BLaER1 treated with 17β-estradiol and CSF1 and Interleukin-3, amounts not matched to agents 10 nM and 100 nM (cell line): ENCODE measurements around the gene EWSR1.

Experiments
- H3K27ac ChIP-seq, 11 experiments: shearing (Covaris generic); formaldehyde crosslinking; 2 replicates each; pipeline ENCODE4 v1.8.1; 2022
- H3K27me3 ChIP-seq, 11 experiments: shearing (Covaris generic); formaldehyde crosslinking; 2 replicates each; pipeline ENCODE4 v1.8.1; 2022
- H3K36me3 ChIP-seq, 11 experiments: shearing (Covaris generic); formaldehyde crosslinking; 2 replicates each; pipeline ENCODE4 v1.8.1; 2022
- H3K4me1 ChIP-seq, 10 experiments: shearing (Covaris generic); formaldehyde crosslinking; 2 replicates each; pipeline ENCODE4 v1.8.1; 2022
- H3K4me2 ChIP-seq, 11 experiments: shearing (Covaris generic); formaldehyde crosslinking; 2 replicates each; pipeline ENCODE4 v1.8.1; 2022
- H3K4me3 ChIP-seq, 10 experiments: shearing (Covaris generic); formaldehyde crosslinking; 2 replicates each; pipeline ENCODE4 v1.8.1; 2022
- H3K9ac ChIP-seq, 11 experiments: shearing (Covaris generic); formaldehyde crosslinking; 2 replicates each; pipeline ENCODE4 v1.8.1; 2022
- H3K9me3 ChIP-seq, 11 experiments: shearing (Covaris generic); formaldehyde crosslinking; replicated peaks in 1 of 11; 2 replicates each; pipeline ENCODE4 v1.8.1; 2022
- H4K20me1 ChIP-seq, 11 experiments: shearing (Covaris generic); formaldehyde crosslinking; 2 replicates each; pipeline ENCODE4 v1.8.1; 2022
- Cebpa-rat ChIP-seq, 11 experiments: shearing (Covaris generic); IDR thresholded peaks; 2 replicates each; pipeline ENCODE4 v1.8.1; 2022

EWSR1 gene

DNA sequence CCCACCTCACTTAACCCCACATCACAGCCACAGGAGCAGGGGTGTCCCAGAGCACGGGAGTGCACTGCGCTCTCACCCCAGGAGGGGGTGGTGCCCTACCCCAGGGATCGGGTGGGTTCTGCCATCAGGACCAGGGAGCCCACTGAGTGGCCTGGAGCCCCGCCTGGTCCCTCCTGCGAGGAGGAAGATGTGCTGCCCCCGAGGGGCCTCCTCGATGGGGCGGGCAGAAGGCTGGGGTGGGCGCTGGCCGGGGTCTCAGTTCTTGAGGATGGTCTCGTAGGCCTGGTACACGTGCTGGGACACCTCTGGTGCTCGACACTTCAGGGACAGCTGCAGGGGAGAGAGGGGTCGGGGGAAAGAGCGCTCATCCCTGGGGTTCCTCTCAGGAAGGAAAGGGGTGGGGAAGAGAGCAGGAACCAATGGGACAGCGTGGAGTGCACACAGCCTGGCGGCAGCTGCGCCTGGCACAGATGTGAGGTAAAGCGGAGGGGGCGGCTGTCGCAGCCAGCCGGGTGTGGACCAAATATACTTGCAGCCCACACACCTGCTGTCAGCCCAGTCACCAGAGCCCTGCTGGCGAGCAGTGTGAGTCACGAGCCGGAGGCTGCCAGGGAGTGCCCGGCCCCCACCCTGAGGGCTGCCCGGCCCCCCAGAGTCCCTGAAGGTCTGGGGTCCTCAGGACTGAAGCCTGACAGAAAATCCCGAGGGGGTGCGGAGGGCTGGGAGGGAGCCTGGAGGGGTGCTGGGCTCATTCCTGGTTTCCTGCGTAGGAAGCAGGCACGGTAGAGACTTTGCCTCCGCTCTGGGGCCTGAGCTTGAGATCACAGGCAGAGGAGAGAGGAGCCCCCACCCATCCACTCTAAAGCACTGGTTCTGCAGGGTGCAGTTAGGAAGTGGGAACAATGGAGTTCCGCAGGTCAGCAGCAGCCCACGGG is 60.8 kb downstream of the EWSR1 start:
- H3K4me1 ChIP-seq = peaks cover 48 to 78% (median 71%) of the 10 kb centered on the region in 10 experiments
- peak overlapping the region in 3 of 10 experiments; percentile 16 to 33 (median 20); a peak in 3 of 20 replicates for H3K4me3 ChIP-seq
- H3K9me3 ChIP-seq = no peaks in the 10 kb centered on the region
- H3K4me2 ChIP-seq = peak overlapping the region; percentile 59 to 98 (median 87)
- peak overlapping the region in 5 of 11 experiments; percentile 3 to 79 (median 78); a peak in 9 of 22 replicates for H3K27ac ChIP-seq
- peaks cover 19 to 82% (median 48%) of the 10 kb centered on the region in 11 experiments; a peak in 21 of 22 replicates for H3K36me3 ChIP-seq
- no peak for TF ChIP-seq Cebpa-rat (IDR thresholded peaks at IDR 0.05)
- H4K20me1 ChIP-seq = peaks cover 8 to 87% (median 22%) of the 10 kb centered on the region in 11 experiments; a peak in 18 of 22 replicates
- H3K27me3 ChIP-seq = no peaks in the 10 kb centered on the region
- peak overlapping the region in 8 of 11 experiments; percentile 22 to 74 (median 44); a peak in 11 of 22 replicates for H3K9ac ChIP-seq

DNA sequence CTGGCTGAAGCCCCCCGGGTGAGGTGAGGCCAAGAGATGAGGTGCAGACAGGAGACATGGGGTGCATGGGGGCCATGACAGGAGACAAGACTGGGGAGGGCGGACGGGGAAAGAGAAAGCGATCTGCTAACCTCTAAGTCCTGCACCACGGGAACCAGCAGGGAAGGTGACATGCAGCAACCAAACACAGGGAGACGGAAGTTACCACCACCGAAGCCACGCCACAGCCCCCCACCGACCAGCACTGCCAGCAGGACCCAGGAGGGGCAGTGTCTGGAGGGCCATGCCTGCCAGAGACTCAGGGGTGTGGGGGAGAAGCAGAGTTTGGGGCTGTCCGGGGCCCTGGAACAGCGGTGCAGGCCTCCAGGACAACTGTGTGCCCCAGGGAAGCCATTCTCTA is 61.5 kb downstream of the EWSR1 start:
- Histone ChIP-seq H3K27ac (peak overlapping the region in 4 of 11 experiments; percentile 50 to 79 (median 68); a peak in 6 of 22 replicates), H3K27me3 (no peaks in the 10 kb centered on the region), H4K20me1 (peaks cover 9 to 94% (median 29%) of the 10 kb centered on the region in 11 experiments; a peak in 18 of 22 replicates), H3K9me3 (no peaks in the 10 kb centered on the region), H3K4me1 (peaks cover 48 to 85% (median 78%) of the 10 kb centered on the region in 10 experiments), H3K9ac (peak overlapping the region in 7 of 11 experiments; percentile 22 to 74 (median 44); a peak in 7 of 22 replicates), H3K36me3 (peaks cover 19 to 90% (median 54%) of the 10 kb centered on the region in 11 experiments; a peak in 21 of 22 replicates), H3K4me3 (peak overlapping the region in 2 of 10 experiments; percentile 16 to 33; a peak in 1 of 20 replicates), H3K4me2 (peak overlapping the region; percentile 59 to 98 (median 87))
- TF ChIP-seq Cebpa-rat (IDR thresholded peaks at IDR 0.05) = no peak

DNA sequence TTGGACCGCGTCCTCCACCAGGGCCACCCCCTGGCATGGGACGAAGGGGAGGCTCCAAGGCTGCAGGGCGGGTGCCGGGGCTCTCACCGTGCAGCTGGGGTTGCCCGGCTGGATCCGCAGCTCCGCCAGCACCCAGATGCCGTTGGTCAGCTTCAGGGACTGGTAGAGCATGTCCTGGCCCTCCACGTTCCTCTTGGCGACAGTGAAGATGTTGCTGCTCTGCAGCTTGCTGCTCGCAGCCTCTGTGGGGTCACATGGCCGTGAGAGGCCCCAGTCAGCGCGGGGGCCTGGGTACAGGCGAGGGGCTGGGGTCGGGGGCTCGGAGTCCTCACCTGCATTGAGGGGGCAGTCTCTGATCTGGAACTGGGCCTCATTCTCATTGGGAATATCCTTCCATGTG is 62.2 kb downstream of the EWSR1 start:
- H3K4me1 ChIP-seq = peaks cover 53 to 92% (median 85%) of the 10 kb centered on the region in 10 experiments
- H3K27ac ChIP-seq = peak overlapping the region in 3 of 11 experiments; percentile 25 to 79 (median 71); a peak in 4 of 22 replicates
- no peak for TF ChIP-seq Cebpa-rat (IDR thresholded peaks at IDR 0.05)
- H3K27me3 ChIP-seq = no peaks in the 10 kb centered on the region
- peaks cover 19 to 97% (median 54%) of the 10 kb centered on the region in 11 experiments; a peak in 21 of 22 replicates for H3K36me3 ChIP-seq
- H3K9me3 ChIP-seq = no peaks in the 10 kb centered on the region
- peak overlapping the region; percentile 59 to 98 (median 87) for H3K4me2 ChIP-seq
- H3K4me3 ChIP-seq = no peak overlapping the region
- peaks cover 13 to 100% (median 36%) of the 10 kb centered on the region in 11 experiments; a peak in 18 of 22 replicates for H4K20me1 ChIP-seq
- H3K9ac ChIP-seq = peak overlapping the region in 4 of 11 experiments; percentile 24 to 74 (median 44); a peak in 4 of 22 replicates

DNA sequence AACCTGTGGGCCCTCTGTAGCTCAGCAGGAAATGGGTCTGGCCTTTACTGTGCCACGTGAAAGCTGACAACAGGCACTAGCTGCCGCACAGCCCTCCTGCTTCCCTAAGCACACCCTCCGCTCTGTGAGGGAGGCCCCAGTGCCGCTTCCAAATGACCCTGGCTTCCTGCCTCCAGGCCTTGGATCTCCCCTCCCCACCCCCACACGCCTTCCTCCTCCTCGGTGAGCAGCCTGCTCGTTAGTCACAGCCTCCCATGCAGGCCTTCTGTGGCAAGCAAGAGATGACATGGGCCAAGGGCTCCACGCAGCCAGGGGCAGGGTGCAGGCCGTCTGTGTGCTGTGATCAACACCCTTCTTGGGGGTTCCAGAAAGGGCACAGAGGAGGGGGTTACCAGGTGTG is 62.7 kb downstream of the EWSR1 start:
- H4K20me1 ChIP-seq = peaks cover 14 to 100% (median 41%) of the 10 kb centered on the region in 11 experiments; a peak in 18 of 22 replicates
- no peak overlapping the region for H3K4me3 ChIP-seq
- H3K4me2 ChIP-seq = peak overlapping the region; percentile 18 to 98 (median 87); a peak in 21 of 22 replicates
- H3K36me3 ChIP-seq = peaks cover 20 to 100% (median 52%) of the 10 kb centered on the region in 11 experiments; a peak in 21 of 22 replicates
- H3K27me3 ChIP-seq = no peaks in the 10 kb centered on the region
- no peaks in the 10 kb centered on the region for H3K9me3 ChIP-seq
- H3K4me1 ChIP-seq = peaks cover 58 to 97% (median 90%) of the 10 kb centered on the region in 10 experiments
- H3K27ac ChIP-seq = peak overlapping the region in 3 of 11 experiments; percentile 25 to 79 (median 71); a peak in 6 of 22 replicates
- peak overlapping the region in 2 of 11 experiments; percentile 27 to 33; a peak in 1 of 22 replicates for H3K9ac ChIP-seq
- TF ChIP-seq Cebpa-rat (IDR thresholded peaks at IDR 0.05) = no peak

DNA sequence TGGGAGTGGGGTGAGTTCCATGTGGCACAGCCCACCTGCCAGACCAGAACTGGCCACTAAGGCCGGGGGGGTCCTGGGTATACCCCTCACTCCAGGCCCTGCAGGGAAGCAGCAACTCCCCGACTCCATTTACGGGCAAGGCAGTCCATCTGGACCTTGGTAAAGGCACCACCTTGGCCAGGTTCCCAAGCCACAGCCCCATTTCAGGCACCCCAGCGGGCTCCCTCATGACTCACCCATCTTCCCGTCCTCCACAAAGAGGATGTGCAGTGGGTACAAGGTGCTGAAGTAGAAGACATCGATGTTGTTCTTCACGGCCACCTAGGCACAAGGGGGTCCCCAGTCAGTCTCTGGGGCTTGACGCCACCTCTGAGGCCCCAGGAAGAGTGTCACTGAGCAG is 63.1 kb downstream of the EWSR1 start:
- no peak overlapping the region for H3K4me3 ChIP-seq
- H4K20me1 ChIP-seq = peaks cover 14 to 100% (median 45%) of the 10 kb centered on the region in 11 experiments; a peak in 18 of 22 replicates
- peak overlapping the region; percentile 18 to 98 (median 87); a peak in 21 of 22 replicates for H3K4me2 ChIP-seq
- TF ChIP-seq Cebpa-rat (IDR thresholded peaks at IDR 0.05) = no peak
- H3K27me3 ChIP-seq = no peaks in the 10 kb centered on the region
- H3K4me1 ChIP-seq = peaks cover 62 to 100% (median 95%) of the 10 kb centered on the region in 10 experiments
- H3K9ac ChIP-seq = peak overlapping the region in 4 of 11 experiments; percentile 27 to 66 (median 31); a peak in 1 of 22 replicates
- peak overlapping the region in 4 of 11 experiments; percentile 25 to 79 (median 72); a peak in 6 of 22 replicates for H3K27ac ChIP-seq
- H3K36me3 ChIP-seq = peaks cover 20 to 100% (median 52%) of the 10 kb centered on the region in 11 experiments; a peak in 21 of 22 replicates
- H3K9me3 ChIP-seq = no peaks in the 10 kb centered on the region

DNA sequence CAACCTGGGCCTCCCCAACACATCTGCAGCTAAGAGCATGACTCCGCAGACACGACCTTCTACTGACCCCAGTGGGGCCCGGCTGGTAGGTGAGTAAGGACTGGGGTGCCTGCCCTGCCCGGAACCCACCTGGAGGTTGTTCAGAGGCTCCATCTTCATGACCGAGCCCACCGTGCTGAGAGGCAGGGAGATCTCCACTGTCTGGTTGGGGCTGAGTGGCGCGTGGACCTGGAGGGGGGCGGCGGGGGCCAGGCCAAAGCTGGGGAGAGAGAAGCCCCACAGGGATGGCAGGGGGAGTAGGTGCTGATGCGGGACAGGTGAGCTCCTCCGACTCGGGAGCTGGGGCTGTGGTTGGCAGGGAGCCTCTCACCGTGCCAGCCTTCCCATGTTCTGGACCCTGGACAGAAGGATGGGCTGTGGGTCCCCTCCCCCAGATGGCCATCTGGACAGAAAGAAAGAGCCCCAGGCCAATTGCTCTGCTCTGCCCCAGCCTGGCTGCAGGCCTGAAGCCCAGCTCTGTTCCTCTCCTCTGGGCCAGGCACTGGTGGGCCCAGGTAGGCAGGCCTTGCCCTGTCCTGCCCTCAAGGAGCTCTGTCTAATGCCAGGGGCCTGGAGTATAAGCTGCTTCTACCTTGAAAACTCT is 63.7 kb downstream of the EWSR1 start:
- no peaks in the 10 kb centered on the region for H3K9me3 ChIP-seq
- no peaks in the 10 kb centered on the region for H3K27me3 ChIP-seq
- H3K4me3 ChIP-seq = no peak overlapping the region
- peaks cover 18 to 100% (median 51%) of the 10 kb centered on the region in 11 experiments; a peak in 19 of 22 replicates for H4K20me1 ChIP-seq
- peaks cover 16 to 100% (median 52%) of the 10 kb centered on the region in 11 experiments; a peak in 21 of 22 replicates for H3K36me3 ChIP-seq
- peak overlapping the region; percentile 4 to 98 (median 87); a peak in 19 of 22 replicates for H3K4me2 ChIP-seq
- peak overlapping the region in 6 of 11 experiments; percentile 26 to 68 (median 50); a peak in 9 of 22 replicates for H3K9ac ChIP-seq
- no peak for TF ChIP-seq Cebpa-rat (IDR thresholded peaks at IDR 0.05)
- peak overlapping the region in 5 of 11 experiments; percentile 27 to 79 (median 72); a peak in 9 of 22 replicates for H3K27ac ChIP-seq
- H3K4me1 ChIP-seq = peaks cover 64 to 100% (median 100%) of the 10 kb centered on the region in 10 experiments

DNA sequence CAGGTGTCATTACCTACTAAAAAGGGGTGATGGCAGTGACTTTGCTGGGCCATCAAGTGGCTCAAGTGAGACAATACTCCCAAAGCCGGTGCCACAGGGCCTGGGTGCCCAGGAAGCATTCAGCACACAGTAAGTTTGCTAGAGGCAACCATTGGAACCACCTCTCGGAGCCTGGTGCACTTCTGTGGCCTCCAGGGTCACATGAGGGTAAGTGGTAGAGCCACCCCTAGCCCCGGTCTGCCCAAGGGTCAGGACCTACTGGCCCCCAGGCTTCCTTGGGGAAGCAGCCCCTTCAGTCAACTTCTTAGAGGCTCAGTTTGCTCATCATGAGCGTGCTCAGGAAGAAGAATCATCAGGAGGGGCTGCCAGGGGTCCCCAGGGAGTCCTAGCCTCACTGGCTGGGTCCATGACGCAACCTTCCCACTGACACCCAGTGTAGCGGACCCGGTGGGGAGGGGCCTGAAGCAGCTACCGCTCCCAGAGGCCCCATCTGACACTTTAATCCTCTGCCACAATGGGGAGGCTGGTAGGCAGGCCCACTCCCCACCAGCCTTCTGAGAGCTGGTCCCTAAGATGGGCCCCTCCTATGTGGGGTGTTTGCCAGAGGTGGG is 64.9 kb downstream of the EWSR1 start:
- peak overlapping the region in 5 of 10 experiments; percentile 2 to 28 (median 20); a peak in 6 of 20 replicates for H3K4me3 ChIP-seq
- H3K9ac ChIP-seq = peak overlapping the region in 9 of 11 experiments; percentile 12 to 68 (median 26); a peak in 13 of 22 replicates
- H3K36me3 ChIP-seq = peaks cover 12 to 100% (median 51%) of the 10 kb centered on the region in 11 experiments; a peak in 19 of 22 replicates
- TF ChIP-seq Cebpa-rat (IDR thresholded peaks at IDR 0.05) = peak in 7 of 11 experiments; percentile 43 to 95 (median 84); a peak in 12 of 22 replicates
- H3K9me3 ChIP-seq = no peaks in the 10 kb centered on the region
- H3K4me1 ChIP-seq = peaks cover 76 to 100% (median 100%) of the 10 kb centered on the region in 10 experiments
- H3K27ac ChIP-seq = peak overlapping the region in 7 of 11 experiments; percentile 38 to 79 (median 71); a peak in 14 of 22 replicates
- no peaks in the 10 kb centered on the region for H3K27me3 ChIP-seq
- peaks cover 20 to 100% (median 59%) of the 10 kb centered on the region in 11 experiments; a peak in 20 of 22 replicates for H4K20me1 ChIP-seq
- H3K4me2 ChIP-seq = peak overlapping the region; percentile 33 to 98 (median 87)
